Neural progenitor cell (in vitro differentiated cells): ENCODE data around the gene GATAD2B. TPM values are rescaled to one million over a fixed set of nuclear protein-coding genes. Genes with fewer than 3 reads are reported as not detected.

ENCODE experiments used
- DNase-seq: peaks from one replicate; pipeline ENCODE4 v3.0.0-alpha.2; 2016; ENCODE audit warnings: low spot score
- H2AFZ ChIP-seq: fragments of 200-600 bp; sonication (generic); replicated peaks from 2 replicates; pipeline ENCODE4 v1.6.1; 2016; ENCODE audit warnings: antibody characterized with exemption
- H3F3A ChIP-seq: fragments of 200-600 bp; sonication (generic); 2 replicates; pipeline ENCODE4 v1.6.1; 2016; ENCODE audit warnings: antibody characterized with exemption, low read depth
- H3K27ac ChIP-seq: fragments of 200-600 bp; sonication (generic); 2 replicates; pipeline ENCODE4 v1.5.1; 2016; ENCODE audit warnings: mild to moderate bottlenecking
- H3K27me3 ChIP-seq: fragments of 200-600 bp; sonication (generic); 2 replicates; pipeline ENCODE4 v1.6.1; 2016; ENCODE audit warnings: mild to moderate bottlenecking, moderate library complexity
- H3K36me3 ChIP-seq: fragments of 200-600 bp; sonication (generic); 2 replicates; pipeline ENCODE4 v1.5.1; 2016
- H3K4me1 ChIP-seq: fragments of 200-600 bp; sonication (generic); 2 replicates; pipeline ENCODE4 v1.6.1; 2016; ENCODE audit warnings: mixed run types
- H3K4me2 ChIP-seq: fragments of 200-600 bp; sonication (generic); 2 replicates; pipeline ENCODE4 v1.6.1; 2016
- H3K4me3 ChIP-seq: fragments of 200-600 bp; sonication (generic); 2 replicates; pipeline ENCODE4 v1.5.1; 2016
- H3K79me2 ChIP-seq: fragments of 200-600 bp; sonication (generic); 2 replicates; pipeline ENCODE4 v1.6.1; 2016; ENCODE audit warnings: low read depth
- H3K9ac ChIP-seq: fragments of 200-600 bp; sonication (generic); 2 replicates; pipeline ENCODE4 v1.6.1; 2016
- H3K9me3 ChIP-seq: fragments of 200-600 bp; sonication (generic); 2 replicates; pipeline ENCODE4 v1.5.1; 2016; ENCODE audit warnings: low read depth
- H4K20me1 ChIP-seq: fragments of 200-600 bp; sonication (generic); 2 replicates; pipeline ENCODE4 v1.6.1; 2016; ENCODE audit warnings: low read depth
- H3K27ac Mint-ChIP-seq: 3 replicates; pipeline ENCODE4 v1.8.0; 2021; ENCODE audit warnings: mixed read lengths
- H3K27me3 Mint-ChIP-seq: 2 replicates; pipeline ENCODE4 v1.8.0; 2022; ENCODE audit warnings: low read depth, mild to moderate bottlenecking, inconsistent platforms, moderate library complexity, mixed read lengths; ENCODE audit not compliant: insufficient read depth
- H3K36me3 Mint-ChIP-seq: 3 replicates; pipeline ENCODE4 v1.8.0; 2021; ENCODE audit warnings: mixed read lengths
- H3K4me1 Mint-ChIP-seq: 3 replicates; pipeline ENCODE4 v1.8.0; 2021; ENCODE audit warnings: mixed read lengths
- H3K4me3 Mint-ChIP-seq: 3 replicates; pipeline ENCODE4 v1.8.0; 2021; ENCODE audit warnings: mild to moderate bottlenecking, moderate library complexity, mixed read lengths
- H3K9me3 Mint-ChIP-seq: 3 replicates; pipeline ENCODE4 v1.8.0; 2020; ENCODE audit warnings: mixed read lengths
- CTCF ChIP-seq: fragments of 200-600 bp; sonication (generic); IDR thresholded peaks from 2 replicates; pipeline ENCODE4 v1.5.1; 2017; ENCODE audit warnings: antibody characterized with exemption, mild to moderate bottlenecking
- EZH2 ChIP-seq: fragments of 200-600 bp; sonication (generic); IDR thresholded peaks from 2 replicates; pipeline ENCODE4 v1.6.1; 2017; ENCODE audit warnings: antibody characterized with exemption, mild to moderate bottlenecking, moderate library complexity
- EZH2phosphoT487 ChIP-seq: fragments of 200-600 bp; sonication (generic); IDR thresholded peaks from 2 replicates; pipeline ENCODE4 v1.6.1; 2017; ENCODE audit warnings: antibody characterized with exemption
- total RNA-seq: library from RNA; depleted of rRNA; stranded (reverse); fragments of >200 nt; gene quantifications from 2 replicates; pipeline ENCODE4 v1.2.3, GENCODE V29; 2015; ENCODE audit warnings: low replicate concordance

Gene GATAD2B
- total RNA-seq, 1 donor from 2014 or later = 14.8 TPM

GRCh38 chr1:153796786-153797659, 125.7 kb downstream of the GATAD2B start:
- Histone ChIP-seq H3K36me3 (no peaks in the 10 kb centered on the region), H2AFZ (no peak overlapping the region), H3F3A (peaks cover 30% of the 10 kb centered on the region), H3K79me2 (no peaks in the 10 kb centered on the region), H3K9ac (no peak overlapping the region), H3K4me1 (peaks cover 33% of the 10 kb centered on the region), H3K4me2 (no peak overlapping the region), H3K27me3 (no peaks in the 10 kb centered on the region), H3K4me3 (no peak overlapping the region), H3K27ac (no peak overlapping the region), H4K20me1 (peaks cover 43% of the 10 kb centered on the region), H3K9me3 (no peaks in the 10 kb centered on the region)
- TF ChIP-seq EZH2phosphoT487 = no peak
- no peak for TF ChIP-seq EZH2
- TF ChIP-seq CTCF = peak; percentile 79
- Mint-ChIP-seq H3K36me3 (peaks cover 8% of the 10 kb centered on the region), H3K4me3 (peak overlapping the region; percentile 43), H3K27me3 (peaks cover 7% of the 10 kb centered on the region), H3K4me1 (peaks cover 40% of the 10 kb centered on the region), H3K27ac (peak overlapping the region; percentile 87), H3K9me3 (no peaks in the 10 kb centered on the region)
- DNase-seq = peak; percentile 83

GRCh38 chr1:153795934-153796785, 126.6 kb downstream of the GATAD2B start:
- no peaks in the 10 kb centered on the region for H3K79me2 ChIP-seq
- H3F3A ChIP-seq = peaks cover 30% of the 10 kb centered on the region
- H3K9ac ChIP-seq = no peak overlapping the region
- Mint-ChIP-seq H3K4me1 (peaks cover 45% of the 10 kb centered on the region), H3K4me3 (peak overlapping the region; percentile 52), H3K36me3 (peaks cover 6% of the 10 kb centered on the region), H3K9me3 (no peaks in the 10 kb centered on the region), H3K27ac (peak overlapping the region; percentile 87), H3K27me3 (peaks cover 6% of the 10 kb centered on the region)
- H3K9me3 ChIP-seq = no peaks in the 10 kb centered on the region
- H2AFZ ChIP-seq = no peak overlapping the region
- TF ChIP-seq CTCF = no peak
- TF ChIP-seq EZH2 = no peak
- no peak for TF ChIP-seq EZH2phosphoT487
- no peaks in the 10 kb centered on the region for H3K27me3 ChIP-seq
- no peak for DNase-seq
- H3K4me2 ChIP-seq = no peak overlapping the region
- no peak overlapping the region for H3K4me3 ChIP-seq
- H3K36me3 ChIP-seq = no peaks in the 10 kb centered on the region
- H4K20me1 ChIP-seq = peaks cover 41% of the 10 kb centered on the region
- peaks cover 33% of the 10 kb centered on the region for H3K4me1 ChIP-seq
- H3K27ac ChIP-seq = no peak overlapping the region

- H3F3A ChIP-seq = peaks cover 30% of the 10 kb centered on the region
- peaks cover 41% of the 10 kb centered on the region for H4K20me1 ChIP-seq
- DNase-seq = no peak
- no peaks in the 10 kb centered on the region for H3K79me2 ChIP-seq
- peaks cover 33% of the 10 kb centered on the region for H3K4me1 ChIP-seq
- no peaks in the 10 kb centered on the region for H3K36me3 ChIP-seq
- Mint-ChIP-seq H3K4me1 (peaks cover 50% of the 10 kb centered on the region), H3K9me3 (no peaks in the 10 kb centered on the region), H3K36me3 (peaks cover 6% of the 10 kb centered on the region), H3K27me3 (peaks cover 6% of the 10 kb centered on the region), H3K4me3 (peak overlapping the region; percentile 76), H3K27ac (peak overlapping the region; percentile 99)
- TF ChIP-seq EZH2 = no peak
- TF ChIP-seq CTCF = no peak
- no peak for TF ChIP-seq EZH2phosphoT487
- H3K27ac ChIP-seq = no peak overlapping the region
- peak overlapping the region; percentile 76 for H3K4me2 ChIP-seq
- H3K9ac ChIP-seq = no peak overlapping the region
- H2AFZ ChIP-seq = no peak overlapping the region
- H3K4me3 ChIP-seq = peak overlapping the region; percentile 32
- no peaks in the 10 kb centered on the region for H3K9me3 ChIP-seq
- H3K27me3 ChIP-seq = no peaks in the 10 kb centered on the region
Measured at GRCh38 chr1:153795330-153795837, 127.4 kb downstream of the GATAD2B start.
